Naive B cell (primary cell): ENCODE results near the gene KRT25. TPM values are rescaled to one million over a fixed set of nuclear protein-coding genes. Genes with fewer than 3 reads are reported as not detected.

ENCODE experiments used
- ATAC-seq, 2 donors: fragments of 150-1000 bp; cut with Tn5 transposase; 2 replicates each; pipeline ENCODE4 v1.10.0; 2021; ENCODE audit warnings: low read depth in 2 of 2, mild to moderate bottlenecking in 2 of 2, moderate library complexity in 2 of 2
- DNase-seq: peaks from one replicate; pipeline ENCODE4 v3.0.0; 2022
- H3K27ac Mint-ChIP-seq, 6 donors: one replicate each; pipeline ENCODE4 v1.8.0; 2020 to 2022; ENCODE audit warnings: mild to moderate bottlenecking in 6 of 6, mixed read lengths in 6 of 6, moderate library complexity in 5 of 6, inconsistent platforms in 2 of 6
- H3K27me3 Mint-ChIP-seq, 3 donors: one replicate each; pipeline ENCODE4 v1.8.0; 2021 to 2022; ENCODE audit warnings: mixed read lengths in 3 of 3, mild to moderate bottlenecking in 1 of 3
- H3K36me3 Mint-ChIP-seq, 2 donors: one replicate each; pipeline ENCODE4 v1.8.0; 2020 to 2022; ENCODE audit warnings: mixed read lengths in 2 of 2, inconsistent platforms in 1 of 2, mild to moderate bottlenecking in 1 of 2
- H3K4me1 Mint-ChIP-seq, 3 donors: one replicate each; pipeline ENCODE4 v1.8.0; 2020 to 2022; ENCODE audit warnings: mixed read lengths in 3 of 3, inconsistent platforms in 1 of 3, mild to moderate bottlenecking in 1 of 3, moderate library complexity in 1 of 3
- H3K4me3 Mint-ChIP-seq, 8 donors: one replicate each; pipeline ENCODE4 v1.8.0; 2020 to 2022; ENCODE audit warnings: mild to moderate bottlenecking in 8 of 8, mixed read lengths in 8 of 8, moderate library complexity in 8 of 8, inconsistent platforms in 2 of 8
- H3K9me3 Mint-ChIP-seq, 7 donors: one replicate each; pipeline ENCODE4 v1.8.0; 2020 to 2022; ENCODE audit warnings: mixed read lengths in 7 of 7, mild to moderate bottlenecking in 5 of 7, inconsistent platforms in 2 of 7, moderate library complexity in 1 of 7
- polyA plus RNA-seq, 6 donors: library from polyadenylated mRNA; unstranded; fragments of 300-500 nt; fragmentation: Illumina TruSeq; gene quantifications; one replicate each; pipeline ENCODE4 v1.2.3, GENCODE V29; 2021; ENCODE audit warnings: low read depth in 6 of 6

The KRT25 gene, protein sequence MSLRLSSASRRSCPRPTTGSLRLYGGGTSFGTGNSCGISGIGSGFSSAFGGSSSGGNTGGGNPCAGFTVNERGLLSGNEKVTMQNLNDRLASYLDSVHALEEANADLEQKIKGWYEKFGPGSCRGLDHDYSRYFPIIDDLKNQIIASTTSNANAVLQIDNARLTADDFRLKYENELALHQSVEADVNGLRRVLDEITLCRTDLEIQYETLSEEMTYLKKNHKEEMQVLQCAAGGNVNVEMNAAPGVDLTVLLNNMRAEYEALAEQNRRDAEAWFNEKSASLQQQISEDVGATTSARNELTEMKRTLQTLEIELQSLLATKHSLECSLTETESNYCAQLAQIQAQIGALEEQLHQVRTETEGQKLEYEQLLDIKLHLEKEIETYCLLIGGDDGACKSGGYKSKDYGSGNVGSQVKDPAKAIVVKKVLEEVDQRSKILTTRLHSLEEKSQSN
- polyA plus RNA-seq: not detected

DNA sequence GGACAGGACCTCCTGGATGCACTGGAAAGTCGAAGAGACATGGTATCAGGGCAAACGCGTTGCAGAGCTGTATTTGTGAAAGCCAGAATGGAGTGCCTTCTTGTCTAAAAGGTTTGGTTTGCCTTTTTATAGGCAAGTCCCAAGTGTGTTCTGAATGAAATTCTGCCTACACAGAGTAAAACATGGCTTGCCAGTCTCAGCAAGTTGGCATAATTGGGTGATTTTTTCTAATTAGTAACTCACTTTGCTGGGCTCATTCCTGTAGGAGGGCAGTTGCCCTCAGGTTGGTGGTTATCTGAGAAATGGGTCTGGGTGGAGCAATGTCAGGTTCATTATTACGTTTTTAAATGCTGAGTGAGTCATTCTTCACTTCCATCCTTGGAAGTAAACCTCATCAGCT, at the start of gene KRT25:
Gene KRT25 (minus strand): TSS at position 101 of the 400 bp plus-strand sequence. CDS start 60 bp downstream, at position 41.
- peaks cover 28 to 56% (median 32%) of the 10 kb centered on the region in 3 donors for H3K27me3 Mint-ChIP-seq
- H3K4me3 Mint-ChIP-seq: no peak within 1 kb of the TSS
- DNase-seq (no peak), ATAC-seq (no peak)
- H3K9me3 Mint-ChIP-seq: peaks cover 10 to 31% (median 25%) of the 10 kb centered on the region in 7 donors
- peaks cover 15 to 21% of the 10 kb centered on the region in 2 donors for H3K36me3 Mint-ChIP-seq
- H3K4me1 Mint-ChIP-seq: no peaks in the 10 kb centered on the region
- H3K27ac Mint-ChIP-seq: no peak within 1 kb of the TSS

DNA sequence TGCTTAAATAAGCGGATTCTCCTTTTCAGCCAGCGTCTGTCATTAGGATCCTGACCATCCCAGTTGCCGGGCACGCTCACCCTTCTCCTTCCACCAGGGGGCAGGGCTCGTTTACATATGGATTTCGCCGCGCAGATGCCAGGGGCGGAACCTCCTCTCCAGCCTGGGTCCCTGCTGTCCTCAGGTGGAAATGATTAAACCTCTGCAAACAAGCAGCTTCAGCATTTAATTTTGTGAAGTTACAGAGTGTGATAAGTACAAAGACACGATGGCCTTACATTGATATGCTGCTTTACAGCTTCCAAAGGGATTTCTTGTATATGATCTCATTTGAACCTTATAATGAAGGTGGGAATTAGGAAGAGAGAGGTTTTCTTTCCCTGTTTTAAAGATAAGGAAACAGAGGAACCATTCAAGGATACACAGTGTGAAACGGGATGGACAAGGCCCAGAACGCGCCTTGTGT, 48.5 kb upstream of the KRT25 start:
- peaks cover 0 to 6% (median 0%) of the 10 kb centered on the region in 7 donors for H3K9me3 Mint-ChIP-seq
- ATAC-seq: peak; percentile 89 to 99
- H3K36me3 Mint-ChIP-seq: peaks cover 0 to 11% of the 10 kb centered on the region in 2 donors
- no peak overlapping the region for H3K27ac Mint-ChIP-seq
- H3K27me3 Mint-ChIP-seq: peaks cover 41 to 49% (median 44%) of the 10 kb centered on the region in 3 donors
- peak; percentile 66 for DNase-seq
- H3K4me1 Mint-ChIP-seq: peaks cover 0 to 5% (median 3%) of the 10 kb centered on the region in 3 donors
- no peak overlapping the region for H3K4me3 Mint-ChIP-seq

DNA sequence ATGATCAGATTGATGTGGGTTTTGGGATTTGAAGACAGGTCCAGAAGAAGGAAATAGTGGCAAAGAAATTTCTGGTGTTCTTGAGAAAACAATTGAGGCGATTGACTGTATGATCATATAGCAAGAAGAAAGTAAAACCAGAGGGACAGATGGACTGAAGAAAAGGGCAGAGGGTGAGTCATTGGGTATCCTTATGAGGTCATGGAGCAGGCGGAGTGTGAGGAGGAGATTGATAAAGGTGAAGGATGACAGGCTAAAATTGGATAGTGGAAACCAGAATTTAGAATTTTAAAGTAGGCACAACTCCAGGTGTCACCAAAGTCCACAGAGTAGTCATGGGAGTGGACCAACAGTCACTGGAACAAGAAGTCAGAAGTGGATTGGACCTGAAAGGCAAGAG, 46.0 kb upstream of the KRT25 start:
- H3K4me1 Mint-ChIP-seq: peaks cover 0 to 5% (median 3%) of the 10 kb centered on the region in 3 donors
- no peak for DNase-seq
- no peak for ATAC-seq
- peaks cover 0 to 6% (median 0%) of the 10 kb centered on the region in 7 donors for H3K9me3 Mint-ChIP-seq
- no peak overlapping the region for H3K4me3 Mint-ChIP-seq
- peaks cover 24 to 35% (median 34%) of the 10 kb centered on the region in 3 donors for H3K27me3 Mint-ChIP-seq
- H3K36me3 Mint-ChIP-seq: peaks cover 0 to 16% of the 10 kb centered on the region in 2 donors
- no peak overlapping the region for H3K27ac Mint-ChIP-seq

DNA sequence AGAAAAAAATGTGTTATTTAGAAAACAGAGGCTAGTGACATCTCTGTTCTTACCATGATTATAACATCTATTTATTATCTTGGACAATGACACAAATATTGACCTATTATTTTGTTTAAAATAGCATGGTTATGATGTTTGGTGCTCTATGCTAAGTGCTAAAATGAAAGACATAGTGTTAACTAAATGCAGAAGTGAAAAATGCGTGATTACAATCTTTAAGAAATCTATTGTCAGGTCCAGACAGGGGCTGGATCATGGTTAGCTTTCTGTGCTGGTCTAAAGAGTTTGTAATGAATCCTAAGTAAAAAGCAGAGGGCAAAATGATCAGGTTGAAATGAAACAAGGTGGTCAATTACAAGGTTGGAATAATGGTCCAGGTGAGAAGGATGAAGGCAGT, 45.2 kb upstream of the KRT25 start:
- ATAC-seq: no peak
- H3K4me1 Mint-ChIP-seq: peaks cover 0 to 5% (median 3%) of the 10 kb centered on the region in 3 donors
- DNase-seq: no peak
- peaks cover 27 to 35% (median 35%) of the 10 kb centered on the region in 3 donors for H3K27me3 Mint-ChIP-seq
- H3K4me3 Mint-ChIP-seq: no peak overlapping the region
- peaks cover 0 to 5% (median 0%) of the 10 kb centered on the region in 7 donors for H3K9me3 Mint-ChIP-seq
- H3K36me3 Mint-ChIP-seq: peaks cover 0 to 15% of the 10 kb centered on the region in 2 donors
- H3K27ac Mint-ChIP-seq: no peak overlapping the region

DNA sequence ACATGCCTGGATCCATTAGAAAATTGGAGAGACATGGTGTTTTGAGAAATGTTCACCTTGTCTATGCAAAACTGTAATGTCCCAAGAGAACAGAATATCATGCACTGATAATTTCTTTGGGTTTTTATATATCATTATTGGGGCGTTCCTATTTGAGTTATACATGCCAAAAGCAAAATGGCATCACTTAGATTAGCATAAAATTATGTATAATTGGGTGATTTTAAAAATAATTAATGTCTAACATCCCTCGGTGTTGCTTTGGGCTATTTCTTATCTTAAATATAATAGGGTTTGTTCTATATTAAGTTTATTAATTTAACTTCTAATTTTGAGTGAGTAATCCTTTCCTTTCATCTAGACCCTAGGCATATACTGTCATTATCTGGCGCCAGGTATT, 44.7 kb upstream of the KRT25 start, which contains the start of gene KRT28:
Gene KRT28 (minus strand): TSS at position 101 of the 400 bp plus-strand sequence. CDS start 66 bp downstream, at position 35.
- Mint-ChIP-seq H3K36me3 (peaks cover 0 to 10% of the 10 kb centered on the region in 2 donors), H3K27ac (no peak within 1 kb of the TSS), H3K9me3 (peaks cover 0 to 1% (median 0%) of the 10 kb centered on the region in 7 donors), H3K4me1 (peaks cover 0 to 5% (median 3%) of the 10 kb centered on the region in 3 donors), H3K4me3 (no peak within 1 kb of the TSS), H3K27me3 (peaks cover 27 to 34% (median 33%) of the 10 kb centered on the region in 3 donors)
- DNase-seq: no peak
- no peak for ATAC-seq

DNA sequence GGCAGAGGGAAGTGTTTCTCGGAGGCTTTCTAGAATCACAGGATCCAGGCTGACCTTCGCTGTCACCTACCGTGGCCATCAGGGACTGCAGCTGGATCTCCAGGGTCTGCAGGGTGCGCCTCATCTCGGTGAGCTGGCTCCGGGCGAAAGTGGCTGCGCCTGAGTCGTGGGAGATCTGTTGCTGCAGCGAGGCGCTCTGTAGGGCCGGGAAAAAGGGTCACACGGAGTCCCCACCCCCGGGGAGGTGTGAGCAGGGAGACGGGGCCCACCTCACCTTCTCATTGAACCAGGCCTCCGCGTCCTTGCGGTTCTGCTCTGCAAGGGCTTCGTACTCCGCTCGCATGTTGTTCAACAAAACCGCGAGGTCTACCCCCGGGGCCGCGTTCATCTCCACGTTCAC, 41.7 kb upstream of the KRT25 start:
- H3K4me1 Mint-ChIP-seq: no peaks in the 10 kb centered on the region
- ATAC-seq (no peak), DNase-seq (no peak)
- no peak overlapping the region for H3K4me3 Mint-ChIP-seq
- peak overlapping the region in 1 of 6 donors; percentile 50 for H3K27ac Mint-ChIP-seq
- peaks cover 0 to 5% of the 10 kb centered on the region in 2 donors for H3K36me3 Mint-ChIP-seq
- no peaks in the 10 kb centered on the region for H3K9me3 Mint-ChIP-seq
- H3K27me3 Mint-ChIP-seq: peaks cover 33 to 44% (median 39%) of the 10 kb centered on the region in 3 donors

DNA sequence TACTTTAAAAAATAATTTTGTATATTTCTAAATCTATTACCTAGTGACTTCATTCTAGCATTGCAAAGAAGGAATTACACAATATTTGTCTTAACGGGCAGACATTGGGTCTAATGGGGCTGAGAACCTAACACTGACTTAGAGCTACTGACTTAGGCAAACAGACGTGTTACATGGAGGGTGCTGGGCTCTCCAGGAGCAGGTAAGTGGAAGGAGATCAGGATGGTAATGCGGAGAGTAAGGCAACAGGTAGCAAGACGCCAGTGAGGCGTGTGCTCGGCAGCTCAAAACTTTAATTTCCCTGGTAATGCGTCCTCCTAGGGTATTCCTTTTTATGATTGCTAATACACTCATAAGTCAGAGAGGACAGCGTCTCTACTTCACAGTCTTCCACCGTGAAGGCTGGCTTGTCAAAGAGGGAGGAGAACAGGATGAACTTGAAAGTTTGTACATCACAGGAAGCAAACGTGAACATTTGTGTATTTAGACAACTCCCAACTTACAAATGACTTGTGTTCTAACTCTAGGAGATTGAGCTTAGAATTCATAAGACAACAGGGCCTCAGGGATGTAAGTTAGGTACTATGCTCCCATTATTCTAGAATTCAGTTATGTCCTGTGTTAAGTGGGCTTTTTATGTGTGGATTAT, 40.0 kb upstream of the KRT25 start:
- no peak overlapping the region for H3K27ac Mint-ChIP-seq
- no peak overlapping the region for H3K4me3 Mint-ChIP-seq
- H3K27me3 Mint-ChIP-seq: peaks cover 33 to 44% (median 39%) of the 10 kb centered on the region in 3 donors
- H3K4me1 Mint-ChIP-seq: no peaks in the 10 kb centered on the region
- ATAC-seq (no peak), DNase-seq (no peak)
- H3K9me3 Mint-ChIP-seq: no peaks in the 10 kb centered on the region
- H3K36me3 Mint-ChIP-seq: peaks cover 0 to 5% of the 10 kb centered on the region in 2 donors

DNA sequence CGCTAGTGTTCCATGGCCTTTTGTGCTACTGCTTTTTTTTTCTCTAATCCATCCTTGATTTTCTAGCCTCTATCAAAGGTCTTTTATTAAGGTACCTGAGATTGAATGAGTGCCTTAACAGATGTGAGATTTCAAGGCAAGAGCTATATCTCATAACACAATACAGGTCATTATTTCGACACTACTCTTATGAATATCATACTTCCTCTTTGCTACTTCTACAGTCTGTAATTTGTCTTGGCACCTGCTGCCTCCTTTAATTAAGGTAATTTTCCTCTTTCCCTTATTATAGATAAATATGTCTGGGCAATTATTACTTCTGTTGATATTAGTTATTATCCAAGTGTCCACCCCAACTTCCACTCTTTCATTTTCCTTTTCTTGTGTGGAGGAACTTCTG, 39.3 kb upstream of the KRT25 start:
- DNase-seq (no peak), ATAC-seq (no peak)
- H3K4me1 Mint-ChIP-seq: no peaks in the 10 kb centered on the region
- peak overlapping the region in 1 of 6 donors; percentile 67 for H3K27ac Mint-ChIP-seq
- H3K27me3 Mint-ChIP-seq: peaks cover 33 to 44% (median 39%) of the 10 kb centered on the region in 3 donors
- no peak overlapping the region for H3K4me3 Mint-ChIP-seq
- H3K36me3 Mint-ChIP-seq: peaks cover 0 to 5% of the 10 kb centered on the region in 2 donors
- no peaks in the 10 kb centered on the region for H3K9me3 Mint-ChIP-seq

DNA sequence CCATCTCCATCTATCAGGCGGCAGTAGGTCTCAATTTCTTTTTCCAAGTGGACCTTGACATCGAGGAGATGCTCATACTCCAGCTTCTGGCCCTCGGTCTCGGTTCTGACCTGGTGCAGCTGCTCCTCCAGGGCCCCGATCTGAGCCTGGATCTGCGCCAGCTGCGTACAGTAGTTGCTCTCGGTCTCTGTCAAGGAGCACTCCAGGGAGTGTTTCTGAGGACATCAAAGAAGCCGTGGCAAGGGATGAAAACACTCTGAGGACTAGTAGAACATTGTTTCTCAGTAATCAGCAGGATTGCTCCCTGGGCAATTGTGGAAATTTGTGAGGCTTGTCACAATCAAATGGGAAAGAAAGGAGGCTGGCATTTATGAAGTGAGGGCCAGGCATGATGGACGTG, 38.7 kb upstream of the KRT25 start:
- no peak overlapping the region for H3K4me3 Mint-ChIP-seq
- no peaks in the 10 kb centered on the region for H3K9me3 Mint-ChIP-seq
- no peak overlapping the region for H3K27ac Mint-ChIP-seq
- H3K27me3 Mint-ChIP-seq: peaks cover 33 to 44% (median 39%) of the 10 kb centered on the region in 3 donors
- H3K36me3 Mint-ChIP-seq: peaks cover 0 to 5% of the 10 kb centered on the region in 2 donors
- no peak for DNase-seq
- ATAC-seq: no peak
- H3K4me1 Mint-ChIP-seq: no peaks in the 10 kb centered on the region

DNA sequence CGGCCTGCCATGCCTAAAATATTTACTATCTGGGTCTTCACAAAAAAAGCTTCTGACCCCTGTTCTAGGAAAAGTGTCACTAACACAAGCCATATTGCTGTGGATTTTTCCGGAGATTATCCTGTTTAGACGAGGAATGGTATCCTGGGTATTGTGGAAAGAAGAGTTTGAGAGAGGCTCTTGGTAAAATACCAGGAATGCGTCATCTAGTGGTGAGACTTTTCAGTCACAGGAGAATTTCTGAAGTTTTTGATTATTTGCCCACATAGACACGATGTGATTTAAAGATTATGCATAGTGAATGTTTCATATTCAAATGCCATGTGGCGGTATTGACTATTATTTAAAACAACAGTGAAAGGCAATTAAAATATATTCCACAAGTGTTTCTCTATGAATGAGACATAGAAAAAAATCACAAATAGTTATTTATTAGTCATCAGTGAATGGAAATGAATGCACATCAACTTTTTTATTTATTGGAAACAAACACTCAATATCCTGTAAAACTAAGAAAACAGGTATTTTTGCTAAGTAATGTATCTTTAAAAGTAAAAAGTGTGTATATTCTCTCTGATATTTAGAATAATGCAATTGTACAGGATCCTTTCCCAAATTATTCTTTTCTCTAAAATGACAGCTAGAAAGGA, 36.8 kb upstream of the KRT25 start:
- no peaks in the 10 kb centered on the region for H3K9me3 Mint-ChIP-seq
- peaks cover 0 to 5% of the 10 kb centered on the region in 2 donors for H3K36me3 Mint-ChIP-seq
- no peak overlapping the region for H3K27ac Mint-ChIP-seq
- H3K4me3 Mint-ChIP-seq: no peak overlapping the region
- H3K27me3 Mint-ChIP-seq: peaks cover 29 to 49% (median 45%) of the 10 kb centered on the region in 3 donors
- H3K4me1 Mint-ChIP-seq: no peaks in the 10 kb centered on the region
- DNase-seq (no peak), ATAC-seq (no peak)

DNA sequence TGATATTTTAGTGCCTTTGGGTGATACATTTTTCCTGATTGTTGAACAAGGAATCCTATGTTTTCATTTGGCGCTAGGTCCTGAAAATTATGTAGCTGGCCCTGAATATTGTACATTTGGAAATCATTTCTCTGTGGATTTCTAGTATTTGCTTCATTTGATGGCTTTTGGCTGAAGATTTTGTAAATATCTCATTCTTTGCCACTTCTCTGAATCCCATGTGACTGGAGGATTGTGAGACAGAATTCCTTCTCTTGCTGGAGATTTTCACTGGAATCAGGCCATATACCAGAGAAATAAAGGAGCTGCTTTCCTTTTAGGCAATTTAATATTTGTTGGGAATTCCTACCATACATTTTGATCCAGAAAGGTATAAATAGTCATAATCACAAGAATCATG, 36.0 kb upstream of the KRT25 start:
- no peak overlapping the region for H3K4me3 Mint-ChIP-seq
- DNase-seq (no peak), ATAC-seq (no peak)
- H3K4me1 Mint-ChIP-seq: no peaks in the 10 kb centered on the region
- no peaks in the 10 kb centered on the region for H3K36me3 Mint-ChIP-seq
- peaks cover 24 to 43% (median 38%) of the 10 kb centered on the region in 3 donors for H3K27me3 Mint-ChIP-seq
- no peak overlapping the region for H3K27ac Mint-ChIP-seq
- H3K9me3 Mint-ChIP-seq: no peaks in the 10 kb centered on the region

DNA sequence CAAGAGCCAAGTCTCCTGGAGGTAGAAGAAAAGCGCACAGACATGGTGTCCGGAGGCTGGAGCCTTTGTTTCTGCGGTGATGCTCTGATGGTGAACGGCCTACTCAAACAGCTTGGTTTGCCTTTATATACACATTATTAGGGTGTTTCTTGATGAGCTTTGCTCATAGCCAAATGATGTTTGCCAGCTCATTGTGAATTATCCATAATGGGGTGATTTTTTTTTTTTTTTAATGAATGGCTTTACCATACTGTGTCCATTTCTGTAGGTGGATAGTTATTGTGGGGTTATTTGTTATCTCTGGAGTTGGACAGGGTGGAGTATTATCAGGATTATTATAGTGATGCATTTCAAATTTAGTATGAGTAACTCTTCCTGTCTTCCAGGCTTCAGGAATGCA, 27.3 kb upstream of the KRT25 start, which contains the start of gene KRT27:
Gene KRT27 (minus strand): TSS at position 101 of the 400 bp plus-strand sequence. CDS start 57 bp downstream, at position 44.
- no peak for ATAC-seq
- H3K27ac Mint-ChIP-seq: no peak within 1 kb of the TSS
- H3K4me3 Mint-ChIP-seq: no peak within 1 kb of the TSS
- no peaks in the 10 kb centered on the region for H3K36me3 Mint-ChIP-seq
- peaks cover 38 to 63% (median 54%) of the 10 kb centered on the region in 3 donors for H3K27me3 Mint-ChIP-seq
- H3K4me1 Mint-ChIP-seq: peaks cover 0 to 9% (median 0%) of the 10 kb centered on the region in 3 donors
- no peak for DNase-seq
- peaks cover 0 to 2% (median 0%) of the 10 kb centered on the region in 7 donors for H3K9me3 Mint-ChIP-seq
